Kidney capillary endothelial cell (primary cell): ENCODE measurements around the gene L2HGDH.
"Not testable (repeated sequence)": the region's sequence is repeated elsewhere in the genome, so short reads cannot be mapped to it uniquely, and the experiment has no call there.

Experiments used
- DNase-seq: peaks from one replicate; pipeline ENCODE4 v3.0.0-alpha.2; 2018; ENCODE audit warnings: low spot score

The L2HGDH gene

DNA sequence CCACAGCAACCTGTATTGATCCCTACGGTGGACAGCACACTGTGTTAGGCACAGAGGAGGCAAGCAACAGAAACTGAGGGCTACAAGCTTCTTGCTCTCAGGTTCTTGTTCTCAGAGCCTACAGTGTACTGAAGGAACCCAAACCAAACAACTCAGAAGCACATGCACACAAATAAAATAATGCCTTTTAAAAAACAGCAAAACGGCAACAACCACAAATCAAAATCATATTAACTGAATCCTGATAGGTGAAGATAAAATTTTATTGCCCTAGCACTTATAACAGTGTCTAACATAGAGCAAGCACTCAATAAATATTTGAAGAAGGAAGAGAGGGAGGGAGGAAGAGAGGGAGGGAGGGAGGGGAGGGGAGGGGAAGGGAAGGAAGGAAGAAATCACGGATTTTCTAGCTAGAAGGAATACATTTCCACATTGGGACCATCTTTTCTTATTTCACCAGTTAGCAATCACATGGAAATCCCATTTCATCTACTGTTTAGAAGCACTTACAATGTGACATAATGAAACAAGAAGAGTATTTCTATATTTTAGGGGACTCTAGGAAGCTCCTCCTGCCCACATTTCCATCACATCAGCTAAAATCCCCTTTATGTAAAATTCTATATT, 27.3 kb upstream of the L2HGDH start:
- no peak for DNase-seq

DNA sequence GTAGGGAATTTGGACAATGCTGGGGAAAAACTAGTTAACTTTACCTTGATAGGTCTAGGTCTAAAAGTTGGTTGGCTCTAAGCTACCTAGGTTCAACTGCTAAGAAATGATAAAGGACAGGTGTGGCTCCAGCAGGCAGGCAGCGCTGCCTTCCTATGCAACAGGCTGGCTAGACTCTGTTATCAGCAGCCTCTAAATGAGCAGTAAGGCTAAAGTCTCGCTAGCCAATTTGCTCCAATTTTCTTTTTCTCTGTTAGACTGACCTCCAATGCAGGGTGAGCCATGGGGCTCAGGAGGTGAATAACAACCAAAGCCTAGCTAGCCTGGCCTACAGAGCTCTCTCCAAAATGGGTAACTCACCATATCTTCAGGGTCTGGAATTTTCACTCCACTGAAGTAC, 26.6 kb upstream of the L2HGDH start:
- no peak for DNase-seq

DNA sequence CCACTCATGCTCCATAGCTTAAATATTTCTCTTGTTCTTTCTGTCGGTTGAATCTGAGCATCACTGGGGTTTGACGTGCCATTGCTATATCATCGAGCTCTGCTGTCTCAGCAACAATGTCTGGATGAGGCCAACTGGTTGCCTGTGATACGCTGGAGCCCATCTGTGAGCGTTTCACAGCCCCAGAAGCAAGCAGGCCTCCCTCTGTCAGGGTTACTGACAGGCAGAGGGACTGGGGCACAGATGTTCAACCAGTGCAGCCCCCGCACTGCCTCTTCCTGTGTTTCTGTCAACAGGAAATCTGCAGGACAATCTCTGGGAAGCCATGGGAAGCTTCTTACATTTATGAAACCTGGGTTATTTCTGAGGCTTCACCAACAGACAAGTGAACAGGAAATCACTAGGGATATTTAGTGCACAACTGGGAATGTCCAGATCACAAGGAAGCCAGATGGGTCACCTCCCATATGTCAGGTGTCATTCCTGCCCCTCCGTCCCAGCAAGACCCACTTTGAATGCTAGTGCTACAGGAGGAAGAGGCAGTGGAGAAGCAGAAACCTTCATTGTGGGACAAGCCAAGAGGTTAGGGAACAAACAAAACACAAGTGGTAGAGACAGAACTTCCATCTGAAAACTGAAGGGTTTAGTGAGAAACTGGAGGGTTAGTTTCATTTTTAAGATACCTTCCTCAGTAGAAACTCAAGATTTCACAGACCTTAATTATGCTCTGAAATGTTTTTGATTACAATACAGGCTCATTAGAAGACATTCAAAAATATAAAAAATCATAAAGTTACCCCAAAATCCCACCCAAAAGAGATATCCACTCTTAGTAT, 24.2 kb upstream of the L2HGDH start:
- peak; percentile 80 for DNase-seq

DNA sequence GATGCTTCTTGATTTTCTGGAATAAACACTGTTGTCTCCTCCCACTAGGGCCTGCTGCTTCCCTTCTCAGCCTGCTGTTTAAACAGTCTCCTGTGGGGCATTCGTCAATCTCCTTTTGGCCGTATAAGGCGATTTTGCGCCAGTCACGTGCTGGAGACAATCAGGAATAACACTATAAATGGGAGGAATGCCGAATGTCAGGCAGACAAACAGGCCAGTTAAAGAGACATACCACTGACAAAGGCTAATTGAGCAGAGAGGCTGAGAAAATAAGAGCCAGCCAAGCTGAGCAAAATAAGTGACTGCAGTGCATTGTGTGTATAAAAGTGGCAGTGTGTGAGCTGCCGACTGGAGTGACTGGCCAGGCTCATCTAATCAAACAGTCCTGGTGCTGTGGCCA, 23.4 kb upstream of the L2HGDH start:
- peak; percentile 55 for DNase-seq

DNA sequence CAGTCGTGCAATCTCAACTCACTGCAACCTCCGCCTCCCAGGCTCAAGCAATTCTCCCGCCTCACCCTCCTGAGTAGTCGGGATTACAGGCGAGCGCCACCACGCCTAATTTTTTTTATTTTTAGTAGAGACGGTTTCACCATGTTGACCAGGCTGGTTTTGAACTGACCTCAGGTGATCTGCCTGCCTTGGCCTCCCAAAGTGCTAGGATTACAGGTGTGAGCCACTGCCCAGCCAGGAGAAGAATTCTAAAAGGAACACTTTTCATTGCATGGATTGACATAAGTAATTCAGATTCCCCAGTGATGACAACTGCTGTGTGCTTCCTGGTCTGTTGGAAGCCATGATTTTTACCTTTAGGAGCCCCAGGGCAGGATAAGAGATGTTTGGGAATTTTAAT, 22.2 kb upstream of the L2HGDH start:
- DNase-seq = no peak

DNA sequence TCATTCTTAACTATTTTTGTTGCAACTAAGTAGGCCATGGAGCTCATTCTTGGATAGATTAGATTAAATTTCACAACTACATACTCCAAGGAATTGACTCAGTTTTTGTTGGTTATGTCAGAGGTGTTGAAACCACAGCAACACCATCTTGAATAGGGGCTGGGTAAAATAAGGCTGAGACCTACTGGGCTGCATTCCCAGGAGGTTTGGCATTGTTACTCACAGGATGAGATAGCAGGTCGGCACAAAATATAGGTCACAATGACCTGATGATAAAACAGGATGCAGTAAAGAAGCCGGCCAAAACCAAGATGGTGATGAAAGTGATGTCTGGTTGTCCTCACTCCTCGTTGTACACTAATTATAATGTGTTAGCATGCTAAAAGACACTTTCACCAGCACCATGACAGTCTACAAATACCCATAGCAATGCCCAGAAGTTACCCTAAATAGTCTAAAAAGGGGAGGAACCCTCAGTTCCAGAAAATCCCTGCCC, 21.0 kb upstream of the L2HGDH start:
- DNase-seq = peak; percentile 60

DNA sequence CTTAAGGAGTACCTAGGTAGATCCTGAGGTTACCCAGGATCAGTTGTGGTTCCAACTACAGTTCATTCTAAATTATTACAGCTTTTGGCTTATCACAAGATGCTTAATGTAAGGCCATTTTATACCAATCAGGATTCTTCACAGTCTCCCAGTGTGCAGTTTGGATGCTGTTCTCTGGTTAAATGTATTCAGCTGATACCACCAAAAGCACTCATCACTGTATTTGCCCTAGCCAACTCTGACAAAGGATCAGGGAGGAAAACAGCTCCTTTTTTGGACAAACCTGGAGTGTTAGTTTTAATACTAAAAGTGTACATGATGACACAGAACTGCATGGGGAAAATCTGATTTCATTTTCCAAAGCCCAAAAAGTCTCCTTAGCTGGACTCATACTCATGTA, 19.6 kb upstream of the L2HGDH start:
- DNase-seq = no peak

DNA sequence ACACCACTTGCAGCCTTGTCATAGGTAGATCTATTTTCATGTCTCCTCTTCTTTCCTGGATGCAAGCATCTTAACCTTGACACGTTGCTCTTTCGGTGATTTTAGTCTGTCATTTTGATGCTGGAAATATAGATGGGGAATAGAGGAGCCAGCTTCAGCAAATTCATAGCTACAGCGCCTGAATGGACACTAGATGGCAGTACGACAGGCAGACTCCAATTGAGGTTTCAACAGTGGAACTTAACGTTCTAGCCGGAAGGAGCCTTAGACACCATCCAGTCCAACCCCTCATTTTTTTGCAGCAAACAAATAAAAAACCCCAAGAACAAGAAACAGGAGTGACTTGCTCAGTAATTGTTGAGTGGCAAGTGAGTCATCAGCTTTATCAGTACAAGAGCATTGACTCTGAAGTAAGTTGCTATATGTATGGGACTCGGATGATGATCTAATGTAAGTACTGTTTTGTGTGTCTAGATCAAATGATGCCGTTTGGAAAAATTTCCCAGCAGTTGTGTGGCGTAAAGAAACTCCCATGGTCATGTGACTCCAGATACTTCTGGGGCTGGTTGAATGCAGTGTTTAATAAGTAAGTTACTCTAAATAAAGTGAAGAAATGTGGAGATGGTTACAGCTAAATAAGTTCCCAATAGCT, 9.1 kb upstream of the L2HGDH start:
- DNase-seq = peak; percentile 99

DNA sequence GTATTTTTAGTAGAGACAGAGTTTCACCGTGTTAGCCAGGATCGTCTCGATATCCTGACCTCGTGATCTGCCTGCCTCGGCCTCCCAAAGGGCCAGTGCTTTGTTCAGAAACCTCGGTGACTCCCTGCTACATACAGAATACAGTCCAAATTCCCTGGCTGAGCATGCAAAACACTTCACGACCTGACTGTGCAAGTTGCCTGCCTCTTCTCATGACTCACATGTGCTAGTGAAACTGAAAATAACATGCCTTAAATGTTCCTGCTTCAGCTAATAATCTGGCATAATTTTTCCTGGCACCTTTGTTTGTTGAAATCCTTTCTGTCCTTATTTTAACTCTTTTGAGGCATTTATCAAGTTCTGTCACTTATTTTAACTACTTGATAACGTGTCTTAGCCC, 8.3 kb upstream of the L2HGDH start:
- DNase-seq = no peak

DNA sequence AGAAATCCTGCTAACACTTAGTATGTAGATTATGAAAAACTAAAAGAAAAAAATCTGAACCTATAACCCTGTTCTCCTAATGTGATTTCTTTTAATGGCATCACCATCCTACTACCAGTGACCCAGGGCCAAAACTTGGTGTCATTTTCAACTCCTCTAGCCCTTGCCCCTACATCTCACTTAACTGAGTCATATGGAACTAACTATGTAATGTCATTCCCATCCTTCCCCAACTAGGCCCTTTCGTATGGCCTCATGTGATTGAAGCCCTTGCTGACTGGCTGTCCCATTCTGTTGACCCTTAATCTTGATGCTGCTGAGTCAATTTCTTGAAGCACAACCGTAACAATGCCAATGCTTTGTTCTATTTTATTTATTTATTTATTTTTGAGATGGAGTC, 7.7 kb upstream of the L2HGDH start:
- DNase-seq = no peak

DNA sequence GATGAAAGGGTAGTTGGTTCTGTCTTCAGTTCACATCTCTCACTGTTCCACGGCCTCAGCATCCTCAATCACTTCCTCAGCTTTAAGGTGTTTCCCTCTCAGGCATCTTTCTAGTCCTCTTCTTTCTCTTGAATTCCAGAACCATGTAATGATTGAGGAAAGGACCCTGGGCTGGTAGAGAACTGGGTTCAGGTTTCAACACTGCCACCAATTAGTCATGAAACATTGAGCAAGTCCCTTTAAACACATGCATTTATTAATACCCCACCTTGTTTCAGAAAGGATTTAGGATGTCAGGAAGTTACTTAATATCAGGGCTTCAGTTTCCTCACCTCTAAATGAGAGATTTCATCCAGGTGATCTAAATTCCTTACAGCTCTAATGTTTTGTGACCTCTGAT, 7.3 kb upstream of the L2HGDH start:
- no peak for DNase-seq

DNA sequence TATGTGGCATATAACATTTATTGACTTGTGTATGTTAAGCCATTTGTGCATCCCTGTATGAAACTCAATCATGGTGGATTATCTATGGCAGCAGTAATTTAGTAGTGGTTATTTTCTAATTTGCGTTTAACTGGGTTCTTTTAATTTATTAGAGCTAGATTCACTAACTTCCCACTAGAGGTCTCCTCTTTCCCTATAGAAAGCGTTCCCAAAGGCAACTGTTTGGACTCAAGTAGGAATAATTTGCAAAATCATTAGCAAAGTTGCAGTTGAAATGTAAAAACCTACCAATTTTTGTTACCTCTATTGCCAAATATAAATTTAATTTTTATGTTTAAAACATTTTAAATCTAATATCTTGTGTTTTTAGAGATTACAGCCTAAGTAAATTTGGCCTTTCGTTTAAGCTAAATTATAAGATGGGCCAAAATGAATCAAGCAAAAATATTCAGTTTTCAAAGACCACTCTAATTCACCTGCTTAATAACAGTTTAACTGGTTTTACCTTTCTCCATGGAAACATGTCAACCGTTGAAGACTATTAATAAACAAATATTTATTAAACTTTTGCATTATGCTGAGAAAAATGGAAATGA, 6.1 kb upstream of the L2HGDH start:
- DNase-seq = peak; percentile 53

DNA sequence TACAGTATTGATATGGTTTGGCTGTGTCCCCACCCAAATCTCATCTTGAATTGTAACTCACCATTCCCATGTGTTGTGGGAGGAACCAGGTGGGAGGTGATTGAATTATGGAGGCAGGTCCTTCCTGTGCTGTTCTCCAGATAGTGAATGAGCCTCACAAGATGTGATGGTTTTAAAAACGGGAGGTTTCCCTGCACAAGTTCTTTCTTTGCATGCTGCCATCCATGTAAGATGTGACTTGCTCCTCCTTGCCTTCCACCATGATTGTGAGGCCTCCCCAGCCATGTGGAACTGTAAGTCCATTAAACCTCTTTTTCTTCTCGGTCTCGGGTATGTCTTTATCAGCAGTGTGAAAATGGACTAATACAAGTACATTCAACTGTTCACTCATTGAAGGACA, 2.1 kb upstream of the L2HGDH start:
- DNase-seq = not testable (repeated sequence)

DNA sequence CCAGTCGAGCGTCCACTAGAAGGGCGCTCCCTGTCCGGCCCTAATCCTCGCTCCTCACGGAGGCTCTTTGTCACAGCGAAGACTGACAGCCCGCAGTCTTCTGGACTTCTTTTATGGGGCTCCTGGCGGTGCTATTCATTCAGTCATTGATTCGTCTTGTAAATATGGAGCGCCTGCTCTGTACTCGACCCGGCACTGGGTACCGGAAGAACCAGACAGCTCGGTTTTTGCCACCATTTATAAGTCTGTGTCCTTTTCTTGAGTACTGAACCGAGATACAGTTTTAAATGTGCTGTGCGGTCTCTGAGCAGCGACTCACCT, 665 bp upstream of the L2HGDH start:
- DNase-seq = no peak

DNA sequence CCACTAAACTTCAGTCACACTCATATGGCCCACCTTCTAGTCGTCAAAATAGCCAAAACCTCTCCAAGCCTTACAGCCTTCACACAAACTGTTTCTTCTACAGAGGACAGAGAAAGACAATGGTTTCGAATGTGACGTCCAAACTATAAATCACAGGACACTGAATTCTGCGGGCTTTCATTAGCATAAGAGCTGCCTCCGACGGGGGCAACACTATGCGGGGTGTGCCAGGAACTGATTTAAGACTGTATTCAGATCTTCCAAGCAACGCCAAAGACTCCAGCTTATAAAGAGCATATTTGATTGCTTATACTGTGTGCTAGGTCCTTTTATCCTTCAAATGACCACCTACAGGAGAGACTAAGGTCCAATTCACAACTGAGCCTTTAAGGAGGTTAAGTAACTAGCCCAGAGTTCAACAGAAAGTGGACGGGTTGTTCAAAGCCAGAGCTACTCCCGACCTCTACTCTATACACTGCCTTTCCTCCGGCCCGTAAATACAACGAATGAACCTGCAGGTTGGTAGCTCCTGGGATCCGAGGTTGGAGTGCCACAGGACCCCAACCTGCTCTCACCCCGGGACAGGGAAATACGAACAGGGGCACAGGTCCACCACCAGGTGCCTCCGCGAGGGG, 575 bp downstream of the L2HGDH start:
- DNase-seq = no peak

DNA sequence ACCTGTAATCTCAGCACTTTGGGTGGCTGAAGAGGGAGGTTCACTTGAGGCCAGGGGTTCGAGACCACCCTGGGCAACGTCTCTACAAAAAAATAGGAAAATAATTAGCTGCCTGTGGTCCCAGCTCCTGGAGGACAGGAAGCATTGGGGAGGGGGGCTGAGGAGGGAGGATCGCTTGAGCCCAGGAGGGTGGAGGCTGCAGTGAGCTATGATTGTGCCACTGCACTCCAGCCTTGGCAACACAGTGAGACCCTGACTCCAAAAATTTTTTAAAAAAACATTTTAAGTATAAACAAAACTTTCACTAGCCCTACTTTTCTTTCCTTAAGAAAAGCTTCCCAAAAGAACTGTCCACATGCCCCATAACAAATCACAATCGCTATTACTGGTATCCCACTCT, 1.6 kb downstream of the L2HGDH start:
- no peak for DNase-seq

DNA sequence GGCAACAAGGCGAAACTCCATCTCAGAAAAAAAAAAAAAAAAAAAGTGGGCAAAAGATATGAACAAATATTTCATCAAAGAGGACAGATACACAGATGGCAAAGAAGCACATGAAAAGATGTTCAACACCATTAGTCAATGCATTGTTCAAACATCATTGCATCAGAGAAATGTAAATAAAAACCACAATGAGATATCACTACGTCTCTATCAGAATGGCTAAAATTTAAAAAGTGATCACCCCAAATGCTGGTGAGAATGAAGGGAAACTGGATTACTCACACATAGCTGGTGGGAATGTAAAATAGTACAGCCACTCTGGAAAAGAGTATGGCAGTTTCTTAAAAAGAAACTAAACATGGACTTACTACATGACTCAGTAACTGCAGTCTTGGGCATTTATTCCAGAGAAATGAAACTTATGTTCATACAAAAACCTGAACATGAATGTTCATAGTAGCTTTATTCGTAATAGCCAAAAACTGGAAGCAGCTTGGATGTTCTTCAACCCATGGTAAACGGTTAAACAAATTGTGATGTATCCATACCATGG, 3.6 kb downstream of the L2HGDH start:
- no peak for DNase-seq

DNA sequence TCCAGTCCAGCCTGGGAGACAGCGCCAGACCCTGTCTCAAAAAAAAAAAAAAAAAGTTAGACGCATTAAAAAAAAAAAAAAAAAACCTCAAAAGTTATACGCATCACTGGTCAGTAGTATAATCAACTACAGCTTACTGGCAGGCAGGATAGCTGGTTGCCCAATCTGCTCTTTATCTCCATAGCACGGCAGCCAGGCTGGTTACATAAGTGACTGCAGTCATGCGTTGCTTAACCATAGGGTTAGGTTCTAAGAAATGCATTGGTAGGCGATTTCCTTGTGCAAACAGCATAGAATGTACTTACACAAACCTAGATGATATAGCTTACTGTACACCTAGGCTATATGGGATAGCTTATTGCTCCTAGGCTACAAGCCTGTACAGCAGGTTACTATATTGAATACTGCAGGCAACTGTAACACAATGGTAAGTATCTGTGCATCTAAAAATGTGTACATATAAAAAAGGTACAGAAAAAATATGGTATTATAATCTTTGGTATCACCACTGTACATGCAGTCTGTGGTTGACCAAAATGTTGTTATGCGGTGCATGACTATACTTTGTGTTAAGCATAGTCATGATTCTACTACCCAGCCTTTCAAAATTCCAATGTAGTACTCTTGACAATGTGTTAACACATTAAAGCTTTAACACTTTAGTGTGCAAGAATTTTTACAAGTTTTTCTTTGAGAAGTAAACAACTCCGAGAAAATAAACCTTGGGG, 8.1 kb downstream of the L2HGDH start:
- no peak for DNase-seq

DNA sequence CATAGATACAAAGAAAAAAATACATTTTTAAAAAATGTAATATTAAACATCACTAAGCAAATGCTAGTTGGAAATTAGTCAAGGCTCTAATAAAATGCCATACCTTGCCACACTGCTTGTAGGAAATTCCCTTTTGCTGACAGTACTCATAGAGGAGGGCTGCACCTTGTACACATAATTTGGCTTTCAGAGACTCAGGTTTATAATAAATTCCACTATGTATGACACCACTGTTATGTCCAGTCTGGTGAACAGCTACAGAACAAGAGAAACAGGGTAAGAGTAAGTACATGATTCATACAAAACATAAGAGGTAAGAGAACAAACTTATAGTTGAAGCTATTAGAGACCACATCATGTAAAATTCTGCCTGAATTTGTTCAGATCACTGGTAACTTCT, 10.1 kb downstream of the L2HGDH start:
- DNase-seq = no peak

DNA sequence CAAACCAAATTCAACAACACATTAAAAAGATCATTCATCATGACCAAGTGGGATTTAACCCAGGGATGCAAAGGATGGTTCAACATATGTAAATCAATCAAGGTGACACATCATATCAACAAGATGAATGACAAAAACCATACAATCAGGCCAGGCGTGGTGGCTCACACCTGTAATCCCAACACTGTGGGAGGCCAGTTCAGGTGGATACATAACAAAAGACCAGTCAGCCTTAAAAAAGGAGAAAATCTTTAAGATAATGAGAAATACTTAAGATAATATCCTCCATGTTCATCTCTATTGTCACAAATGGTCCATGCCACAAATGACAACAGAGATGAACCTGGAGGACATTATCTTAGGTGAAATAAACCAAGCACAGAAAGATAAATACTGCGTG, 12.4 kb downstream of the L2HGDH start:
- no peak for DNase-seq

DNA sequence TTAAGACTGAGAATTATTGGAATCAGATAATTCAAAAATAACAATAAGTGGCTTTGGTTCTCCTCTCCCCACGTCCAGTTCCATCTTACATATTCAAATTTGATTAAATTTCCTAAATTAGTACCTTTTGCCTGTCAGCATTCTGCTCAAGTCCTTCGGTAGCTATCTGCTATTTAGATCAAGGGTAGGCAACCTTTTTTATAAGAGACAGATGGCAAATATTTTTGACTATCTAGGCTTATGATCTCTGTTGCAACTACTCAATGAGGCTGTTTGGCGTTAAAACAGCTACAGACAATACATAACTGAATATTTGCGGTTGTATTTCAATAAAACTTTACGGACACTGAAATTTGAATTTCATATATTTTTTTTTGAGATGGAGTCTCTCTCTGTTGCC, 21.7 kb downstream of the L2HGDH start:
- DNase-seq = no peak
